Breast epithelium (tissue), 4 donors: ENCODE data around the gene RNF186. TPM values are rescaled to one million over a fixed set of nuclear protein-coding genes. Genes with fewer than 3 reads are reported as not detected.
A peak's percentile ranks its signal among the peaks of the same experiment; 100 is the strongest.

Experiments used
- DNase-seq, 2 donors: peaks; one replicate each; pipeline ENCODE4 v3.0.0-alpha.2; 2019; ENCODE audit warnings: low spot score in 2 of 2
- H3K27ac ChIP-seq, 2 donors: fragments of 200-600 bp; sonication (generic) in 1 of 2; one replicate each; pipeline ENCODE4 v1.5.1; 2016 to 2019; ENCODE audit warnings: mild to moderate bottlenecking in 1 of 2
- H3K27me3 ChIP-seq, 2 donors: fragments of 200-600 bp; sonication (generic) in 1 of 2; one replicate each; pipeline versions ENCODE4 v1.5.1 to v1.6.0; 2017 to 2019; ENCODE audit warnings: control low read depth in 1 of 2, mild to moderate bottlenecking in 1 of 2
- H3K36me3 ChIP-seq: fragments of 200-600 bp; one replicate; pipeline ENCODE4 v1.5.1; 2019
- H3K4me1 ChIP-seq, 2 donors: fragments of 200-600 bp; sonication (generic); one replicate each; pipeline ENCODE4 v1.5.1; 2016 to 2019; ENCODE audit warnings: control low read depth in 1 of 2
- H3K4me3 ChIP-seq, 3 donors: fragments of 200-600 bp; sonication (generic); 1 replicate in 2 of 3; 2 replicates in 1 of 3; pipeline ENCODE4 v1.5.1; 2016 to 2019; ENCODE audit warnings: mild to moderate bottlenecking in 3 of 3, moderate library complexity in 2 of 3
- H3K9me3 ChIP-seq, 2 donors: fragments of 200-600 bp; sonication (generic) in 1 of 2; one replicate each; pipeline ENCODE4 v1.5.1; 2016 to 2019; ENCODE audit warnings: control low read depth in 1 of 2
- POLR2A ChIP-seq: fragments of 450-650 bp; IDR thresholded peaks from one replicate; pipeline ENCODE4 v1.6.1; 2016; ENCODE audit warnings: antibody characterized with exemption, mild to moderate bottlenecking, moderate library complexity
- POLR2AphosphoS5 ChIP-seq, 3 donors: sonication (generic); formaldehyde crosslinking; IDR thresholded peaks; one replicate each; pipeline ENCODE4 v1.6.1; 2017; ENCODE audit warnings: antibody characterized with exemption in 3 of 3
- intact Hi-C: fragments of 100-400 bp; cut with DNase I; formaldehyde crosslinking; loops from one replicate; pipeline ENCODE4 v1.15.1; 2023; ENCODE audit warnings: low total_unique reads
- total RNA-seq, 3 donors: library from RNA; depleted of rRNA; stranded (reverse); fragments of >200 nt; gene quantifications; one replicate each; pipeline ENCODE4 v1.1.0, GENCODE V29; 2016
- TF ChIP-seq, protein P1 (sequence below), 3 donors: fragments of 450-650 bp; IDR thresholded peaks; one replicate each; pipeline ENCODE4 v1.5.1; 2016 to 2017; ENCODE audit warnings: antibody characterized with exemption in 3 of 3, mild to moderate bottlenecking in 3 of 3, moderate library complexity in 3 of 3

The RNF186 gene
- total RNA-seq, 3 donors from 2014 or later = 0.44 to 4.3 TPM; not detected in 1

DNA sequence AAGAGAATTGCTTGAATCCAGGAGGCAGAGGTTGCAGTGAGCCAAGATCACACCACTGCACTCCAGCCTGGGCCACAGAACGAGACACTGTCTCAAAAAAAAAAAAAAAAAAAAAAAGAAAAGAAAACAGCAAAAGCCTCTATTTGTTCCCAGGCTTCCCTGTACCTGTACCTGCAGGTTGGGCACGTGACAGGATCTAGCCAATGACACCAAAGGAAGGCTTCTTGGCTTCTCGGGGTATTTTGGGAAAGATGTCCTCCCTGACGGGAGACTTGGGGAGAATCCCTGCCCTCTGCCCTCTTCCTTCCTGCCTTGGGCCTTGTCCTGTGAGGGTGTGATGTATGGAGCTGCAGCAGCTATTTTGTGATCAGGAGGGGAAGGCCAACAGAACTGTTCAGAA lies 38.1 kb downstream of the RNF186 start:
- no peaks in the 10 kb centered on the region for H3K27me3 ChIP-seq
- no peak for DNase-seq
- H3K9me3 ChIP-seq = no peaks in the 10 kb centered on the region
- peaks cover 12% of the 10 kb centered on the region for H3K36me3 ChIP-seq
- no peak overlapping the region for H3K4me3 ChIP-seq
- TF ChIP-seq, protein P1, sequence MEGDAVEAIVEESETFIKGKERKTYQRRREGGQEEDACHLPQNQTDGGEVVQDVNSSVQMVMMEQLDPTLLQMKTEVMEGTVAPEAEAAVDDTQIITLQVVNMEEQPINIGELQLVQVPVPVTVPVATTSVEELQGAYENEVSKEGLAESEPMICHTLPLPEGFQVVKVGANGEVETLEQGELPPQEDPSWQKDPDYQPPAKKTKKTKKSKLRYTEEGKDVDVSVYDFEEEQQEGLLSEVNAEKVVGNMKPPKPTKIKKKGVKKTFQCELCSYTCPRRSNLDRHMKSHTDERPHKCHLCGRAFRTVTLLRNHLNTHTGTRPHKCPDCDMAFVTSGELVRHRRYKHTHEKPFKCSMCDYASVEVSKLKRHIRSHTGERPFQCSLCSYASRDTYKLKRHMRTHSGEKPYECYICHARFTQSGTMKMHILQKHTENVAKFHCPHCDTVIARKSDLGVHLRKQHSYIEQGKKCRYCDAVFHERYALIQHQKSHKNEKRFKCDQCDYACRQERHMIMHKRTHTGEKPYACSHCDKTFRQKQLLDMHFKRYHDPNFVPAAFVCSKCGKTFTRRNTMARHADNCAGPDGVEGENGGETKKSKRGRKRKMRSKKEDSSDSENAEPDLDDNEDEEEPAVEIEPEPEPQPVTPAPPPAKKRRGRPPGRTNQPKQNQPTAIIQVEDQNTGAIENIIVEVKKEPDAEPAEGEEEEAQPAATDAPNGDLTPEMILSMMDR (IDR thresholded peaks at IDR 0.05) = no peak
- no peak for TF ChIP-seq POLR2AphosphoS5 (IDR thresholded peaks at IDR 0.05)
- TF ChIP-seq POLR2A = no peak
- no peaks in the 10 kb centered on the region for H3K4me1 ChIP-seq
- H3K27ac ChIP-seq = peak overlapping the region in 1 of 2 donors; percentile 48
- intact Hi-C loops = no loop called here

DNA sequence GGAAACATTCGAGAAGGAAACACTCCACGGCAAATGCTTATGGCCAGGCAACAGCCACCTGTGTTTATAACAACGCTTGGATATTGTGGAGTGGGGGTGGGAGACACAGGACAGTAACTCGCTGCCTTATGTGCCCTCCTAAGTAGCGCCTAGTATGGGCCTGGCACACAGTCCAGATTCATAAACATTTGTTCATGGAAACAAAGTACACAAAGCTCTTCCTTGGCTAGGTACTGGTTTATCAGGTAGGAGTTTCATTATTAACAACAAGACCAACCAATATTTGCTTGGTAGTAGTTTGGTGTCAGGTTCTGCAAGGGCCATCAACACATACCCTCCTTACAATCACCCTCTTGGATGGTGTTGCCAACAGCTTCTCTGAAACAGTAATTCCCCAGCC lies 38.8 kb downstream of the RNF186 start:
- DNase-seq = no peak
- peak overlapping the region; percentile 1 to 48 for H3K27ac ChIP-seq
- no peaks in the 10 kb centered on the region for H3K9me3 ChIP-seq
- peaks cover 12% of the 10 kb centered on the region for H3K36me3 ChIP-seq
- no peaks in the 10 kb centered on the region for H3K4me1 ChIP-seq
- no peak for TF ChIP-seq POLR2A
- TF ChIP-seq POLR2AphosphoS5 (IDR thresholded peaks at IDR 0.05) = no peak
- TF ChIP-seq, protein P1 (IDR thresholded peaks at IDR 0.05) = no peak
- no peaks in the 10 kb centered on the region for H3K27me3 ChIP-seq
- no peak overlapping the region for H3K4me3 ChIP-seq
- intact Hi-C loops = no loop called here

DNA sequence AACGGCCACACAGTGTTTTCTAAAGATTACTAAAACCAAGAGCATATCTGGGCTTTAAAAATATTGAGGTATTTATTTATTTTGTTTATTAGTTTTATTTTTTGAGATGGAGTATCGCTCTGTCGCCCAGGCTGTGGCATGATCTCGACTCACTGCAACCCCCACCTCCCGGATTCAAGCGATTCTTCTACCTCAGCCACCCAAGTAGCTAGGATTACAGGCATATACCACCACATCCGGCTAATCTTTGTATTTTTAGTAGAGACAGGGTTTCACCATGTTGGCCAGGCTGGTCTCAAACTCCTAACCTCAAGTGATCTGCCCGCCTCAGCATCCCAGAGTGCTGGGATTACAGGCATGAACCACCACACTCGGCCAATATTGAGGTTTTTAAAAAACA lies 39.3 kb downstream of the RNF186 start:
- Histone ChIP-seq H3K27me3 (no peaks in the 10 kb centered on the region), H3K9me3 (no peaks in the 10 kb centered on the region), H3K4me3 (no peak overlapping the region), H3K4me1 (no peaks in the 10 kb centered on the region), H3K27ac (peak overlapping the region; percentile 1 to 48), H3K36me3 (peaks cover 12% of the 10 kb centered on the region)
- intact Hi-C loops = no loop called here
- TF ChIP-seq POLR2A = no peak
- TF ChIP-seq, protein P1 (IDR thresholded peaks at IDR 0.05) = no peak
- no peak for TF ChIP-seq POLR2AphosphoS5 (IDR thresholded peaks at IDR 0.05)
- DNase-seq = no peak

DNA sequence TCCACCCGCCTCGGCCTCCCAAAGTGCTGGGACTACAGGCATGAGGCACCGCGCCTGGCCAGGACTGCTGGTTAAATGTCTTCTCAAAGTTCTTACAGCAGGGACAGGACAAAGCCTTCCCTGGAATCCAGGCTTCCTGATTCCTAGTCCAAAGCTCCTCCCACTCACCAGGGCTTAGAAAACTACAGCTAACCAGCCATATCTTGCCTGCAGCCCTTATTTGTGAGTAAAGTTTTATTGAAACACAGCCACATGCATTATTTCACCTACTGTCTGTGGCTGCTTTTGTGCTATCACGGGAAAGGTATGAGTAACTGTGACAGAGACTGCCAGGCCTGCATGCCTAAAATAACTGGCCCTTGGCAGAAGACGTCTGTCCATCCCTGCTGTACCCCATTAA lies 39.8 kb downstream of the RNF186 start:
- Histone ChIP-seq H3K4me3 (no peak overlapping the region), H3K27ac (no peak overlapping the region), H3K36me3 (peaks cover 9% of the 10 kb centered on the region), H3K27me3 (no peaks in the 10 kb centered on the region), H3K9me3 (no peaks in the 10 kb centered on the region), H3K4me1 (no peaks in the 10 kb centered on the region)
- DNase-seq = no peak
- TF ChIP-seq, protein P1 (IDR thresholded peaks at IDR 0.05) = no peak
- no peak for TF ChIP-seq POLR2A
- TF ChIP-seq POLR2AphosphoS5 (IDR thresholded peaks at IDR 0.05) = no peak
- intact Hi-C loops = no loop called here

DNA sequence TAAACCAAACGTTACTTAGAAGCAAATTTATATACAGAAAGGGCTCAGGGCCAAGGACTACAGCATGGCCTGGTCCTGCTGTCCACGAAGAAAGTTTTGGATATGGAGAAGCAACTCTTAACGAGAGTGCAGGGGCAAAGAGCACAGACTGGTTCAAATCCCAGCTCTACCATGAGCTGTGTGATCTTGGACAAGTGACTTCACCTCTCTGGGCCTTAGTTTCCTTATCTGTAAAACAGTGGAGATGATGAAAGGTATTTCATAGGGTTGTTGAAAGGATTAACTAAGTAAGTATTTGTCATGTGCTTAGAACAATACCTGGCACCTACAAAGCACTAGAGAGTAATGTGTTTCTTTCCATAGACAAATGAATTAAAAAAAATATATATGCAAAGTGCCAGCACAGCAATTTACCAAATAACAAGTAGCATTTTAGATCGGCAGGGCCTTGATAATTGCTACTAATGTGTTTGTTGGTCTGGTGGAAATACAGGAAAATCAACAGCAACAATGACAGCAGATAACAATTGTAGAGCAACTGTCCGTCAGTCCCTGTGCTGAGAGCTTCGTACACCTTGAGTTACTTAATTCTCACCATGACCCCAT lies 40.8 kb downstream of the RNF186 start:
- TF ChIP-seq POLR2AphosphoS5 (IDR thresholded peaks at IDR 0.05) (no peak), POLR2A (no peak)
- TF ChIP-seq, protein P1 (IDR thresholded peaks at IDR 0.05) = no peak
- H3K27me3 ChIP-seq = no peaks in the 10 kb centered on the region
- H3K27ac ChIP-seq = no peak overlapping the region
- no peaks in the 10 kb centered on the region for H3K36me3 ChIP-seq
- no peaks in the 10 kb centered on the region for H3K9me3 ChIP-seq
- DNase-seq = no peak
- no peak overlapping the region for H3K4me3 ChIP-seq
- no peaks in the 10 kb centered on the region for H3K4me1 ChIP-seq
- intact Hi-C loops = no loop called here
